RWPE2 (cell line): ENCODE measurements around the gene SPEG.
A peak's percentile ranks its signal among the peaks of the same experiment; 100 is the strongest.

Experiments
- ATAC-seq: fragments of 200-7000 bp; cut with Tn5 transposase; 3 replicates; pipeline ENCODE4 v1.9.1; 2021; ENCODE audit warnings: low read depth
- DNase-seq: peaks from one replicate; pipeline ENCODE4 v3.0.0-alpha.2; 2020; ENCODE audit warnings: low spot score
- H3K27ac ChIP-seq: fragments of 450-650 bp; 2 replicates; pipeline ENCODE4 v1.5.1; 2017; ENCODE audit warnings: mild to moderate bottlenecking; ENCODE audit not compliant: poor library complexity, severe bottlenecking
- H3K27me3 ChIP-seq: fragments of 250-450 bp; sonication (Bioruptor Pico); 2 replicates; pipeline ENCODE4 v1.5.1; 2021; ENCODE audit warnings: mild to moderate bottlenecking, moderate library complexity; ENCODE audit not compliant: insufficient read depth, poor library complexity, severe bottlenecking
- H3K36me3 ChIP-seq: fragments of 250-450 bp; sonication (Bioruptor Pico); 2 replicates; pipeline ENCODE4 v1.5.1; 2020; ENCODE audit warnings: low read depth, mild to moderate bottlenecking, moderate library complexity
- H3K4me1 ChIP-seq: fragments of 250-450 bp; sonication (Bioruptor Pico); 2 replicates; pipeline ENCODE4 v1.5.1; 2021; ENCODE audit warnings: mild to moderate bottlenecking, moderate library complexity; ENCODE audit not compliant: insufficient read depth, poor library complexity, severe bottlenecking
- H3K4me3 ChIP-seq: fragments of 250-450 bp; sonication (Bioruptor Pico); 2 replicates; pipeline ENCODE4 v1.5.1; 2021; ENCODE audit warnings: mild to moderate bottlenecking, moderate library complexity; ENCODE audit not compliant: severe bottlenecking
- H3K9me3 ChIP-seq: fragments of 250-450 bp; sonication (Bioruptor Pico); 2 replicates; pipeline ENCODE4 v1.5.1; 2021; ENCODE audit warnings: mild to moderate bottlenecking, moderate library complexity; ENCODE audit not compliant: severe bottlenecking
- CTCF ChIP-seq: fragments of 450-650 bp; IDR thresholded peaks from one replicate; pipeline ENCODE4 v1.5.1; 2017; ENCODE audit warnings: mild to moderate bottlenecking, moderate library complexity; ENCODE audit not compliant: poor library complexity, severe bottlenecking

Gene SPEG

GRCh38 chr2:219453671-219454590 lies 19.3 kb downstream of the SPEG start:
- Histone ChIP-seq H3K4me3 (no peak overlapping the region), H3K36me3 (no peaks in the 10 kb centered on the region; the same call in 1 of the 2 replicates), H3K4me1 (peaks cover 28% of the 10 kb centered on the region), H3K27me3 (no peaks in the 10 kb centered on the region), H3K27ac (peak overlapping the region; percentile 90), H3K9me3 (no peaks in the 10 kb centered on the region)
- no peak for TF ChIP-seq CTCF
- ATAC-seq (peak; percentile 22), DNase-seq (peak; percentile 81)

GRCh38 chr2:219455581-219455980 lies 20.9 kb downstream of the SPEG start:
- TF ChIP-seq CTCF, result no peak
- Histone ChIP-seq H3K27me3 (no peaks in the 10 kb centered on the region), H3K27ac (no peak overlapping the region), H3K4me1 (peaks cover 28% of the 10 kb centered on the region), H3K4me3 (no peak overlapping the region), H3K36me3 (no peaks in the 10 kb centered on the region; the same call in 1 of the 2 replicates), H3K9me3 (no peaks in the 10 kb centered on the region)
- no peak for DNase-seq
- no peak for ATAC-seq

GRCh38 chr2:219457784-219458369 lies 23.2 kb downstream of the SPEG start:
- no peak overlapping the region for H3K4me3 ChIP-seq
- H3K27me3 ChIP-seq, result no peaks in the 10 kb centered on the region
- DNase-seq, result no peak
- peaks cover 10% of the 10 kb centered on the region; the same call in 1 of the 2 replicates for H3K36me3 ChIP-seq
- peak; percentile 26 for TF ChIP-seq CTCF
- peaks cover 20% of the 10 kb centered on the region for H3K4me1 ChIP-seq
- H3K9me3 ChIP-seq, result no peaks in the 10 kb centered on the region
- H3K27ac ChIP-seq, result no peak overlapping the region
- peak; percentile 30 for ATAC-seq

- no peak for DNase-seq
- ATAC-seq, result no peak
- peaks cover 10% of the 10 kb centered on the region for H3K4me1 ChIP-seq
- H3K9me3 ChIP-seq, result no peaks in the 10 kb centered on the region
- no peak overlapping the region for H3K4me3 ChIP-seq
- H3K27me3 ChIP-seq, result no peaks in the 10 kb centered on the region
- peaks cover 10% of the 10 kb centered on the region; the same call in 1 of the 2 replicates for H3K36me3 ChIP-seq
- TF ChIP-seq CTCF, result no peak
- no peak overlapping the region for H3K27ac ChIP-seq
Observed at GRCh38 chr2:219458996-219459395, 24.4 kb downstream of the SPEG start.
